ENCODE data around the gene SPAM1.

The SPAM1 gene

GRCh38 chr7:123944395-123944794 lies 19.4 kb downstream of the SPAM1 start:
- TF ChIP-seq EZH2phosphoT487 (conservative IDR thresholded peaks at IDR 0.05; ENCODE audit: low read length) = no peak
- no peak for TF ChIP-seq CTCF (IDR thresholded peaks at IDR 0.05; ENCODE audit: insufficient read depth, low read length, poor library complexity, severe bottlenecking)
- Histone ChIP-seq H3K4me3 (ENCODE audit: insufficient read depth, low read length, poor library complexity, severe bottlenecking) (no peak overlapping the region), H3K9me2 (replicated peaks; ENCODE audit: insufficient read depth, low read length) (no peaks in the 10 kb centered on the region), H2AFZ (ENCODE audit: low read depth, low read length, severe bottlenecking) (no peak overlapping the region), H3K4me2 (ENCODE audit: low read depth, low read length, poor library complexity, severe bottlenecking) (no peak overlapping the region), H3K27me3 (ENCODE audit: low read length) (no peaks in the 10 kb centered on the region), H3K27ac (ENCODE audit: low read depth, low read length) (no peak overlapping the region), H4K20me1 (ENCODE audit: low read depth, low read length) (no peaks in the 10 kb centered on the region), H3K9me3 (ENCODE audit: insufficient read depth, low read length) (no peaks in the 10 kb centered on the region), H3K79me2 (ENCODE audit: insufficient read depth, low read length) (no peaks in the 10 kb centered on the region), H3F3A (ENCODE audit: insufficient read depth) (no peaks in the 10 kb centered on the region), H3K9ac (ENCODE audit: low read length) (no peak overlapping the region), H3K36me3 (ENCODE audit: low read length) (no peaks in the 10 kb centered on the region)

GRCh38 chr7:123945938-123946337 lies 20.9 kb downstream of the SPAM1 start:
- no peak overlapping the region for H2AFZ ChIP-seq (ENCODE audit: low read depth, low read length, severe bottlenecking)

GRCh38 chr7:123948136-123948535 lies 23.1 kb downstream of the SPAM1 start:
- no peaks in the 10 kb centered on the region for H3K9me3 ChIP-seq (ENCODE audit: insufficient read depth, low read length)
- H3K79me2 ChIP-seq (ENCODE audit: insufficient read depth, low read length) = no peaks in the 10 kb centered on the region
- H3K4me2 ChIP-seq (ENCODE audit: low read depth, low read length, poor library complexity, severe bottlenecking) = no peak overlapping the region
- no peak overlapping the region for H2AFZ ChIP-seq (ENCODE audit: low read depth, low read length, severe bottlenecking)
- H3K36me3 ChIP-seq (ENCODE audit: low read length) = no peaks in the 10 kb centered on the region
- H3F3A ChIP-seq (ENCODE audit: insufficient read depth) = no peaks in the 10 kb centered on the region
- no peak overlapping the region for H3K9ac ChIP-seq (ENCODE audit: low read length)
- no peak for TF ChIP-seq CTCF (IDR thresholded peaks at IDR 0.05; ENCODE audit: insufficient read depth, low read length, poor library complexity, severe bottlenecking)
- no peak for TF ChIP-seq EZH2phosphoT487 (conservative IDR thresholded peaks at IDR 0.05; ENCODE audit: low read length)
- no peaks in the 10 kb centered on the region for H3K27me3 ChIP-seq (ENCODE audit: low read length)
- H3K27ac ChIP-seq (ENCODE audit: low read depth, low read length) = no peak overlapping the region
- H3K9me2 ChIP-seq (replicated peaks; ENCODE audit: insufficient read depth, low read length) = no peaks in the 10 kb centered on the region
- H3K4me3 ChIP-seq (ENCODE audit: insufficient read depth, low read length, poor library complexity, severe bottlenecking) = no peak overlapping the region
- no peaks in the 10 kb centered on the region for H4K20me1 ChIP-seq (ENCODE audit: low read depth, low read length)

More at GRCh38 chr7:123945938-123946337, 20.9 kb downstream of the SPAM1 start:
- Histone ChIP-seq H4K20me1 (ENCODE audit: low read depth, low read length) (no peaks in the 10 kb centered on the region), H3K4me2 (ENCODE audit: low read depth, low read length, poor library complexity, severe bottlenecking) (no peak overlapping the region), H3K9me2 (replicated peaks; ENCODE audit: insufficient read depth, low read length) (no peaks in the 10 kb centered on the region), H3K27ac (ENCODE audit: low read depth, low read length) (no peak overlapping the region), H3K36me3 (ENCODE audit: low read length) (no peaks in the 10 kb centered on the region), H3K9ac (ENCODE audit: low read length) (no peak overlapping the region), H3K79me2 (ENCODE audit: insufficient read depth, low read length) (no peaks in the 10 kb centered on the region), H3F3A (ENCODE audit: insufficient read depth) (no peaks in the 10 kb centered on the region), H3K27me3 (ENCODE audit: low read length) (no peaks in the 10 kb centered on the region), H3K4me3 (ENCODE audit: insufficient read depth, low read length, poor library complexity, severe bottlenecking) (no peak overlapping the region), H3K9me3 (ENCODE audit: insufficient read depth, low read length) (no peaks in the 10 kb centered on the region)
- TF ChIP-seq CTCF (IDR thresholded peaks at IDR 0.05; ENCODE audit: insufficient read depth, low read length, poor library complexity, severe bottlenecking) (no peak), EZH2phosphoT487 (conservative IDR thresholded peaks at IDR 0.05; ENCODE audit: low read length) (no peak)

All from SU-DHL-6 (cell line).